Hair follicle dermal papilla cell (primary cell): Measurements from ENCODE around the gene NGEF. TPM values are rescaled to one million over a fixed set of nuclear protein-coding genes. Genes with fewer than 3 reads are reported as not detected.

Source experiments
- small RNA-seq: library from RNA; depleted of rRNA; stranded (forward); fragments of <200 nt; gene quantifications from one replicate; pipeline ENCODE3, GENCODE V24; 2012
- total RNA-seq: library from RNA; depleted of rRNA; stranded (reverse); fragments of >200 nt; gene quantifications from 2 replicates; pipeline ENCODE4 v1.2.3, GENCODE V29; 2012

The NGEF gene, protein sequence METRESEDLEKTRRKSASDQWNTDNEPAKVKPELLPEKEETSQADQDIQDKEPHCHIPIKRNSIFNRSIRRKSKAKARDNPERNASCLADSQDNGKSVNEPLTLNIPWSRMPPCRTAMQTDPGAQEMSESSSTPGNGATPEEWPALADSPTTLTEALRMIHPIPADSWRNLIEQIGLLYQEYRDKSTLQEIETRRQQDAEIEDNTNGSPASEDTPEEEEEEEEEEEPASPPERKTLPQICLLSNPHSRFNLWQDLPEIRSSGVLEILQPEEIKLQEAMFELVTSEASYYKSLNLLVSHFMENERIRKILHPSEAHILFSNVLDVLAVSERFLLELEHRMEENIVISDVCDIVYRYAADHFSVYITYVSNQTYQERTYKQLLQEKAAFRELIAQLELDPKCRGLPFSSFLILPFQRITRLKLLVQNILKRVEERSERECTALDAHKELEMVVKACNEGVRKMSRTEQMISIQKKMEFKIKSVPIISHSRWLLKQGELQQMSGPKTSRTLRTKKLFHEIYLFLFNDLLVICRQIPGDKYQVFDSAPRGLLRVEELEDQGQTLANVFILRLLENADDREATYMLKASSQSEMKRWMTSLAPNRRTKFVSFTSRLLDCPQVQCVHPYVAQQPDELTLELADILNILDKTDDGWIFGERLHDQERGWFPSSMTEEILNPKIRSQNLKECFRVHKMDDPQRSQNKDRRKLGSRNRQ
- 2.1 TPM in 1 of 2 replicates, not detected in the other for total RNA-seq

DNA sequence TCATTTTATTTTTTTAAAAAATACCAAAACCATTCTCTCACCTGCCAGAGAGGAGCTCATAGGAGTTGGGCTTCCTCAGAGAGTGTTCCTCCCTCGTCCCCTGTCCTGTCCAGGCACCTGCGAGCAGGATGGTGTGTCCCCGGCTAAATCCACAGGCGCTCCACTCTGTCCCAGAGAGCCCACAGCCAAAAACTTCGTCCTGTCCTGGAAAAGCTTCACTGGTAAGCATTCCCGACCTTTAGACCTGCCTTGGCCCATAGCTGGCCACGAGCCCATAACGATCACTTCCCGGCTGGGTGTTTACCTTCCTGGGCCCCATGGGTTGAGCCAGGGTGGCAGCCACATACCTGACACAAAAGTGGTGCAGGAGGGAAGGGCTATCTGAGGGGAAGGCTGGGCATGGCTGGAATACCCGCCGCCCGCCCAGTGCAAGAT is at the start of gene NGEF:
TSS of gene NGEF (minus strand) at position 230 of the 435 bp plus-strand sequence. CDS start 38,366 bp downstream, outside the sequence.

DNA sequence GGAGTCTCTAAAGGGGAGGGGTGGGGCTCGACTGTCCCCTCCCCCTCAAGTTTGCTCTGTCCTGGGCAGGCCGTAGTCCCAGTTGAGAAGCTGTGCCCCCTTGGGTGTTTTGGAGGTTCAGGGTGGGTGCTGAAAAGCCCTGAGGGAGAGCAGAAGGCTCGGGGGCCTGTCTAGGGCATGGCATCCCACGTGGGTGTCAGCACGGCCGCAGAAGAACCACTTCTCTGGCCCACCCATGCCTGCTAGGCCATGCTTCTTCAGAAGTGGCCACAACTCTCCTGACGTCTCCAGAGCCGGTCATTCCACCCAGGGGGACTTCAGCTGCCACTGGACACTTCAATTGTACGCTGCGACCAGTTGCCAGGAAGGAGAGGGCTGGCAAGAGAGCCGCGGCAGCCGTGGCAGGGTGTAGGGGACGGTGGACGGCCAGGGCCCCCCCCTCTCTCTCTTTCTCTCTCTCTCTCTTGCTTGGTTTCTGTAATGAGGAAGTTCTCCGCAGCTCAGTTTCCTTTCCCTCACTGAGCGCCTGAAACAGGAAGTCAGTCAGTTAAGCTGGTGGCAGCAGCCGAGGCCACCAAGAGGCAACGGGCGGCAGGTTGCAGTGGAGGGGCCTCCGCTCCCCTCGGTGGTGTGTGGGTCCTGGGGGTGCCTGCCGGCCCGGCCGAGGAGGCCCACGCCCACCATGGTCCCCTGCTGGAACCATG is 46.9 kb upstream of the NGEF start, which contains the start of gene INPP5D:
TSS of gene INPP5D (plus strand) at position 546 of the 704 bp plus-strand sequence. CDS start at position 683, 137 bp downstream.

DNA sequence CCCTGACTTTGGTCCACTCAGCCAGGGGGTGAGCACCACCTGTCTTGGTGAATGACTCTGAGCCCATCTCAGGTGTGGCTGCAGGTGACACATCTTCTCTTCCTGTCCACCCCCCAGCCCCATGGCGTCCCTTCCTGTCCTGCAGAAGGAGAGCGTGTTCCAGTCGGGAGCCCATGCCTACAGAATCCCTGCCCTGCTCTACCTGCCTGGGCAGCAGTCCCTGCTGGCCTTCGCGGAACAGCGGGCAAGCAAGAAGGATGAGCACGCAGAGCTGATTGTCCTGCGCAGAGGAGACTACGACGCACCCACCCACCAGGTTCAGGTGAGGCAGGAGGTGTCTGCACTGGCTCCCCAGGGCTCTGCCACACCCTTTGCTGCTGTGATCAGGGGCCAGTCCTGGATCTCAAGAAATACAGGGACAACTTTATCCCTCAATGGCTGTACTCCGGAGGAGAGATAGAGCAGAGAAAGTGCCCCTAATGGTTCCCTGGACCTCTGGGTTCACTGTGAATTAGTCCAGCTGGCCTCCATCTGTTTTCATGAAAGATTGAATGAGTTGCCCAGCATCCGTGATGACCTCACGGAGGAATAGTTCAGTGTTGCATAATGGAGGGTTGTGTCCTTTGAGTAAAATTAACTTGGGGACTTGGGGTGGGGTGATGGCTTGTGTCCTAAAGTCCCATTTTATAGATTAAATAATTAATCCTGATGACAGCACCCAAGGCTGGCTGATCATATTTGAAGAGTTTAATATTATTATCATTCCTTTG is 19.7 kb upstream of the NGEF start, which contains the start of gene NEU2:
TSS of gene NEU2 (plus strand) at position 122 of the 770 bp plus-strand sequence. CDS start at position 122, 0 bp downstream.

DNA sequence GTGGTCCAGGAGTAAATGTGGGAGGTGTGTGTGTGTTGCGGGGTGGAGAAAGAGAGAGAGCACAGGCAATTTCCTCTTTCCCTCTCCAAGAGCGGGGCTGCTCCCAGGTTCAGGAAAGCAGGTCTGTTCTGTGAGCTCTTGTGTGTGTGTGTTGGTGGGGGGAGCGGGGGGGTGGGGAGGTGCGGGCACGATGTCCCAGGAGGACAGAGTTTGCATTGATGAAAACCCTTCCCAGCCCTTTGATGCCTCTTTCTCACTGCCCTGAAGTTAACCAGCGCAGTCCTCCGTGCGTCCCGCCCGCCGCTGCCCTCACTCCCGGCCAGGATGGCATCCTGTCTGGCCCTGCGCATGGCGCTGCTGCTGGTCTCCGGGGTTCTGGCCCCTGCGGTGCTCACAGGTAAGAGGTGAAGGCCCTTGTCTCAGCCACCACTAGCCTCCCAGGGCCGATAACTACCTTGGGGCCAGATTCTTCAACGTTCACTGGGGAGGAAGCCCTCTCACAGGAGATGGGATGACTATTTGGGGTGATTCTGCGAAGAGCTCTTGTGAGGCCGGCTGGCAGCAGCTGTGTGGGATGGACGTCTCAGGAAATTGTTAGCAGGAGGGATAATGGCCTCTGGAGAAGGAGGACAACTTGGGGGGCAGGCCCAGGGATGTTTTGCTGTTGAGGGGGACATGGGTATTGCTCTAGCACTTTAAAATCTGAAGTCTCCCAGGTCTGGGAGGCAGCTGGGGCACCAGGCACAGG is 142.9 kb downstream of the NGEF start, which contains the start of gene SNORC:
TSS of gene SNORC (plus strand) at position 247 of the 748 bp plus-strand sequence. CDS start at position 325, 78 bp downstream.

Small RNAs within 50 kb of the gene (small RNA-seq; reads per million reads assigned to genes)
- gene RF00019: not detected

Other genes with a start within 250 kb of the NGEF start
- not detected in 2 replicates for gene KCNJ13, start 236.7 kb downstream of the NGEF start, total RNA-seq
- 1.3 and 1.5 TPM in 2 replicates for gene SNORC, start 143.0 kb downstream of the NGEF start, total RNA-seq
- not detected in 2 replicates for gene NEU2, start 19.4 kb upstream of the NGEF start, total RNA-seq
- gene INPP5D, start 47.1 kb upstream of the NGEF start, total RNA-seq: 0.36 and 0.49 TPM in 2 replicates
- 21.1 and 23.0 TPM in 2 replicates for gene ATG16L1, start 238.4 kb upstream of the NGEF start, total RNA-seq